ENCODE measurements around the gene YAF2.

GRCh38 chr12:42284157-42284556 lies 46.1 kb upstream of the YAF2 start:
- TF ChIP-seq MAX (IDR thresholded peaks at IDR 0.05): no peak
- no peak for TF ChIP-seq TAF1 (IDR thresholded peaks at IDR 0.05; ENCODE audit: low read depth)
- TF ChIP-seq NFIC (IDR thresholded peaks at IDR 0.05): no peak
- no peak for TF ChIP-seq TEAD4 (IDR thresholded peaks at IDR 0.05)
- TF ChIP-seq RAD21 (IDR thresholded peaks at IDR 0.05; ENCODE audit: low read depth): no peak
- no peak for TF ChIP-seq REST (IDR thresholded peaks at IDR 0.05; ENCODE audit: low read depth)
- no peak for TF ChIP-seq EP300 (IDR thresholded peaks at IDR 0.05; ENCODE audit: borderline replicate concordance)
- TF ChIP-seq TCF12 (IDR thresholded peaks at IDR 0.05; ENCODE audit: low read depth): no peak
- TF ChIP-seq FOXM1 (IDR thresholded peaks at IDR 0.05; ENCODE audit: borderline replicate concordance, low read depth): no peak
- TF ChIP-seq CEBPB (IDR thresholded peaks at IDR 0.05): no peak
- no peak for TF ChIP-seq EGR1 (IDR thresholded peaks at IDR 0.05)
- TF ChIP-seq USF1 (IDR thresholded peaks at IDR 0.05): no peak

All from Ishikawa (cell line).